ENCODE results near the gene SAPCD2.

GRCh38 chr9:137055385-137056364, 14.7 kb downstream of the SAPCD2 start:
- TF ChIP-seq CTCF (IDR thresholded peaks at IDR 0.05; ENCODE audit: poor library complexity, severe bottlenecking) (no peak), POLR2AphosphoS5 (IDR thresholded peaks at IDR 0.05) (no peak), EZH2 (IDR thresholded peaks at IDR 0.05; ENCODE audit: borderline replicate concordance, insufficient read depth, low read length, poor library complexity, severe bottlenecking) (no peak), RAD21 (conservative IDR thresholded peaks at IDR 0.05) (no peak), TAF1 (IDR thresholded peaks at IDR 0.05; ENCODE audit: low read depth) (no peak)
